Brain microvascular endothelial cell (primary cell): ENCODE measurements around the gene ZNF32.
"Not testable (repeated sequence)": the region's sequence is repeated elsewhere in the genome, so short reads cannot be mapped to it uniquely, and the experiment has no call there.

Experiments
- DNase-seq: peaks from one replicate; pipeline ENCODE4 v3.0.0-alpha.2; 2020
- H3K27ac ChIP-seq: fragments of 250-450 bp; sonication (Bioruptor Pico); 2 replicates; pipeline ENCODE4 v1.5.1; 2020; ENCODE audit warnings: mild to moderate bottlenecking, moderate library complexity
- H3K27me3 ChIP-seq: fragments of 250-450 bp; sonication (Bioruptor Pico); replicated peaks from 2 replicates; pipeline ENCODE4 v1.5.1; 2020; ENCODE audit warnings: mild to moderate bottlenecking
- H3K36me3 ChIP-seq: fragments of 250-450 bp; sonication (Bioruptor Pico); replicated peaks from 2 replicates; pipeline ENCODE4 v1.5.1; 2020; ENCODE audit warnings: mild to moderate bottlenecking
- H3K4me3 ChIP-seq: 2 replicates; pipeline ENCODE4 v1.5.1; 2011; ENCODE audit warnings: low read depth, mild to moderate bottlenecking, control low read depth, low read length, moderate library complexity
- CTCF ChIP-seq: IDR thresholded peaks from 2 replicates; pipeline ENCODE4 v1.5.1; 2011; ENCODE audit warnings: low read depth, mild to moderate bottlenecking, moderate library complexity, low read length, control low read depth, inconsistent platforms; ENCODE audit errors: missing control alignments
- in situ Hi-C: cut with HindIII; loops from 2 replicates; pipeline ENCODE4 v1.10.0; 2017; ENCODE audit warnings: low sequenced_read_pairs, low pct_ligation_motif_present

ZNF32 gene

DNA sequence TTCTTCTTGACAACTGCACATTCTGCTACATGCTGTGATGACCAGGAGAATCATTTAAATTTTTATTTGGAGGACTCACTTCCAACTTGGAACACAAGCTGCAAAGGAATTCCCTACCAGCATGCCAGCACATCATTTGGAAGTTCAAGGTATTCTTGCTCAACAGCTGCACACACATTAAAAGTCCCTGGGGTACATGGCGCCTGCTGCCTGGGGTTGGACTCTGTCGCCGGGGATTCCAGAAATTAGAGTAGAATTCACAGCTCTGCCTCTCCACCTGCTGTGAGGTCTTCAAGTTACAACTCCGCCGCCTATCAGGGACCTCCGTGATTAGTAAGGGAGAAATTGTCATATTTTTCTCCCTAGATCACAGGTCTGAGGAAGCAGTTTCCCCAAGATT lies 1.1 kb downstream of the ZNF32 start:
- Histone ChIP-seq H3K27ac (no peak overlapping the region), H3K27me3 (no peaks in the 10 kb centered on the region), H3K36me3 (peaks cover 25% of the 10 kb centered on the region), H3K4me3 (no peak overlapping the region)
- DNase-seq: no peak
- in situ Hi-C loops: no loop called here
- no peak for TF ChIP-seq CTCF

DNA sequence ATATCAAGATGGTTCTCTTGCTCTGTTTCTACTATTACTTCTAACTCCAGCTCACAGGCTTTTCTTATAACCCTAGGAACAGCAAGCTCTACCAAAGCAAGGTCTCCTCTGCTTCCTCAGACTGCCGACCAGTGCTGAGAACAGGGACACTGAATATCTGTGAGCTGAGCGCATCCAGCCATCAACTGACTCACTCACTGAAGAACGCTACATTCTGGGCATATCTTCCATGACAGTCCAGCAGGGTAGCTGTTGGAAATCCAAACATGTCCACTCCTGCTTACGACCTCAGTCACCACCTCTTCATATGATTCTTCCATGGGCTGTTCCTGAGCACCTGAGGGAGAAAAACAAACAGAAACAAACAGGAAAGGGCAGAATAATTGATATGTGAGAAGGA lies 2.8 kb downstream of the ZNF32 start:
- Histone ChIP-seq H3K36me3 (peaks cover 25% of the 10 kb centered on the region), H3K27me3 (no peaks in the 10 kb centered on the region), H3K27ac (no peak overlapping the region), H3K4me3 (no peak overlapping the region)
- no peak for DNase-seq
- TF ChIP-seq CTCF: no peak
- in situ Hi-C loops: no loop called here

GRCh38 chr10:43644252-43644651 lies 4.4 kb downstream of the ZNF32 start:
- H3K27me3 ChIP-seq: no peaks in the 10 kb centered on the region
- TF ChIP-seq CTCF: no peak
- H3K4me3 ChIP-seq: no peak overlapping the region
- in situ Hi-C loops: no loop called here
- no peak for DNase-seq
- no peak overlapping the region for H3K27ac ChIP-seq
- H3K36me3 ChIP-seq: peaks cover 25% of the 10 kb centered on the region

GRCh38 chr10:43640603-43641002 lies 8.1 kb downstream of the ZNF32 start:
- no peak for TF ChIP-seq CTCF
- in situ Hi-C loops: no loop called here
- DNase-seq: no peak

DNA sequence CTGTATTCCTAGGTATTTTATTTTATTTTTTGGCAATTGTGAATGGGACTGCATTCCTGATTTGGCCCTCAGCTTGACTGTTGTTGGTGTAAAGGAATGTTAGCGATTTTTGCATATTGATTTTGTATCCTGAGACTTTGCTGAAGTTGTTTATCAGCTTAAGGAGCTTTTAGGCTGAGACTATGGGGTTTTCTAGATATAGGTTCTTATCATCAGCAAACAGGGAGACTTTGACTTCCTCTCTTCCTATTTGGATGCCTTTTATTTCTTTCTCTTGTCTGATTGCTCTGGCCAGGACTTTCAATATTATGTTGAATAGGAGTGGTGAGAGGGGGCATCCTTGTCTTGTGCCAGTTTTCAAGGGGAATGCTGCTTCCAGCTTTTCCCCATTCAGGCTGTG lies 12.9 kb downstream of the ZNF32 start:
- H3K27ac ChIP-seq, in situ Hi-C loops, H3K36me3 ChIP-seq, H3K4me3 ChIP-seq, H3K27me3 ChIP-seq, DNase-seq: not testable (repeated sequence)

More at GRCh38 chr10:43640603-43641002, 8.1 kb downstream of the ZNF32 start:
- Histone ChIP-seq H3K27me3 (no peaks in the 10 kb centered on the region), H3K36me3 (peaks cover 24% of the 10 kb centered on the region), H3K27ac (no peak overlapping the region), H3K4me3 (no peak overlapping the region)

DNA sequence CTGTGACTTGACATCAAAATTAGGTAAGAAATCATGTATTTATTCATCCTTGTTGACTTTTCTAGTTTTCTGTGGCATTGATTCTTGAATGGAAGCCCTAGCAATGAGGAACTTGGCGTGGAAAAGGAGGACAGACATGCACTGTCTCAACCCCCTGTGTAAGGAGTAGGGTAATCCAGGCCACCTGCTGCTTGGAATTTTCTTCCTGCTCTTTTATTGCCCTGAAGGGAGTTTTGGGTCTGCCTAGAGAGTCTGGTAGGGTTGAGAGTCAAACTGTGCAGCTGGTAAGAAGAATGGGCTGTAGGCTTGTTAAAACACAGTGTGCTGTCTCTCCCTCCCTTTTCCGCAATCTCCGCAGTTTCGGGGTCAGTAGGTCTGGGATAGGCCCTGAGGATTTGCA lies 19.7 kb downstream of the ZNF32 start:
- DNase-seq: no peak
- TF ChIP-seq CTCF: no peak
- Histone ChIP-seq H3K27ac (no peak overlapping the region), H3K4me3 (no peak overlapping the region), H3K36me3 (no peaks in the 10 kb centered on the region), H3K27me3 (no peaks in the 10 kb centered on the region)
- in situ Hi-C loops: no loop called here

GRCh38 chr10:43627942-43628341 lies 20.7 kb downstream of the ZNF32 start:
- H3K4me3 ChIP-seq: no peak overlapping the region
- in situ Hi-C loops: no loop called here
- TF ChIP-seq CTCF: no peak
- H3K27ac ChIP-seq: no peak overlapping the region
- H3K27me3 ChIP-seq: no peaks in the 10 kb centered on the region
- no peaks in the 10 kb centered on the region for H3K36me3 ChIP-seq
- no peak for DNase-seq
